ENCODE measurements around the gene EREG. TPM values are rescaled to one million over a fixed set of nuclear protein-coding genes. Genes with fewer than 3 reads are reported as not detected.

The EREG gene
- polyA plus RNA-seq, 1 of the 3 experiments (the other 2 are of a cell fraction) = not detected

- H3K9ac ChIP-seq = no peak overlapping the region
- no peak overlapping the region for H2AFZ ChIP-seq (ENCODE audit: low read depth)
- no peaks in the 10 kb centered on the region for H3K79me2 ChIP-seq (ENCODE audit: insufficient read depth)
- WGBS (ENCODE audit: low lambda C conversion rate) = 4% methylated on average over 2 of the region's 2 CpGs
- no peaks in the 10 kb centered on the region for H3K36me3 ChIP-seq (replicated peaks in 1 of 2; ENCODE audit: control insufficient read depth in 1 of 2, insufficient read depth in 2 of 2, low read length in 1 of 2)
- ChIA-PET POLR2A (no interaction called here), CTCF (no interaction called here)
- no peaks in the 10 kb centered on the region for H4K20me1 ChIP-seq (ENCODE audit: insufficient read depth)
- H3K9me3 ChIP-seq = no peaks in the 10 kb centered on the region
- DNase-seq = no peak
- peaks cover 19% of the 10 kb centered on the region for H3K27me3 ChIP-seq (ENCODE audit: insufficient read depth)
- no peaks in the 10 kb centered on the region for H3K9me2 ChIP-seq
- no peak overlapping the region for H3K4me2 ChIP-seq
- H3K4me1 ChIP-seq (ENCODE audit: control insufficient read depth in 1 of 2, insufficient read depth in 2 of 2, low read depth in 1 of 2, low read length in 1 of 2) = no peaks in the 10 kb centered on the region; a peak in 1 of 4 replicates
- no peaks in the 10 kb centered on the region for H3F3A ChIP-seq (replicated peaks; ENCODE audit: insufficient read depth)
- H3K4me3 ChIP-seq (ENCODE audit: low read depth in 2 of 2, low read length in 1 of 2) = no peak overlapping the region
- no peak overlapping the region for H3K27ac ChIP-seq (ENCODE audit: low read depth in 2 of 2, low read length in 1 of 2)
- TF ChIP-seq RAD21 (IDR thresholded peaks at IDR 0.05; ENCODE audit: low read length) (no peak), SIN3A (IDR thresholded peaks at IDR 0.05; ENCODE audit: borderline replicate concordance, low read depth, low read length) (no peak), FOXM1 (IDR thresholded peaks at IDR 0.05; ENCODE audit: low read depth) (no peak), SMC3 (IDR thresholded peaks at IDR 0.05; ENCODE audit: low read depth, low read length) (no peak), RFX5 (IDR thresholded peaks at IDR 0.05; ENCODE audit: low read length) (no peak), USF1 (IDR thresholded peaks at IDR 0.05; ENCODE audit: borderline replicate concordance, low read depth) (no peak), RCOR1 (IDR thresholded peaks at IDR 0.05; ENCODE audit: low read length) (no peak), JUND (IDR thresholded peaks at IDR 0.05) (no peak), REST (IDR thresholded peaks at IDR 0.05; ENCODE audit: low read depth, low read length) (no peak), ELF1 (IDR thresholded peaks at IDR 0.05) (no peak), TAF1 (IDR thresholded peaks at IDR 0.05; ENCODE audit: borderline replicate concordance, low read depth, low read length) (no peak), EP300 (IDR thresholded peaks at IDR 0.05; ENCODE audit: borderline replicate concordance in 1 of 2, low read depth in 1 of 2, low read length in 1 of 2) (no peak), MXI1 (IDR thresholded peaks at IDR 0.05; ENCODE audit: low read depth, low read length) (no peak), POLR2AphosphoS5 (IDR thresholded peaks at IDR 0.05; ENCODE audit: low read depth, low read length) (no peak), USF2 (IDR thresholded peaks at IDR 0.05; ENCODE audit: borderline replicate concordance, low read depth, low read length) (no peak), RXRA (IDR thresholded peaks at IDR 0.05; ENCODE audit: borderline replicate concordance, low read depth) (no peak), YY1 (IDR thresholded peaks at IDR 0.05; ENCODE audit: low read depth) (no peak)
- TF ChIP-seq, protein P1, sequence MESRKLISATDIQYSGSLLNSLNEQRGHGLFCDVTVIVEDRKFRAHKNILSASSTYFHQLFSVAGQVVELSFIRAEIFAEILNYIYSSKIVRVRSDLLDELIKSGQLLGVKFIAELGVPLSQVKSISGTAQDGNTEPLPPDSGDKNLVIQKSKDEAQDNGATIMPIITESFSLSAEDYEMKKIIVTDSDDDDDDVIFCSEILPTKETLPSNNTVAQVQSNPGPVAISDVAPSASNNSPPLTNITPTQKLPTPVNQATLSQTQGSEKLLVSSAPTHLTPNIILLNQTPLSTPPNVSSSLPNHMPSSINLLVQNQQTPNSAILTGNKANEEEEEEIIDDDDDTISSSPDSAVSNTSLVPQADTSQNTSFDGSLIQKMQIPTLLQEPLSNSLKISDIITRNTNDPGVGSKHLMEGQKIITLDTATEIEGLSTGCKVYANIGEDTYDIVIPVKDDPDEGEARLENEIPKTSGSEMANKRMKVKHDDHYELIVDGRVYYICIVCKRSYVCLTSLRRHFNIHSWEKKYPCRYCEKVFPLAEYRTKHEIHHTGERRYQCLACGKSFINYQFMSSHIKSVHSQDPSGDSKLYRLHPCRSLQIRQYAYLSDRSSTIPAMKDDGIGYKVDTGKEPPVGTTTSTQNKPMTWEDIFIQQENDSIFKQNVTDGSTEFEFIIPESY (IDR thresholded peaks at IDR 0.05; ENCODE audit: borderline replicate concordance, low read depth) = no peak
- TF ChIP-seq, protein P2, sequence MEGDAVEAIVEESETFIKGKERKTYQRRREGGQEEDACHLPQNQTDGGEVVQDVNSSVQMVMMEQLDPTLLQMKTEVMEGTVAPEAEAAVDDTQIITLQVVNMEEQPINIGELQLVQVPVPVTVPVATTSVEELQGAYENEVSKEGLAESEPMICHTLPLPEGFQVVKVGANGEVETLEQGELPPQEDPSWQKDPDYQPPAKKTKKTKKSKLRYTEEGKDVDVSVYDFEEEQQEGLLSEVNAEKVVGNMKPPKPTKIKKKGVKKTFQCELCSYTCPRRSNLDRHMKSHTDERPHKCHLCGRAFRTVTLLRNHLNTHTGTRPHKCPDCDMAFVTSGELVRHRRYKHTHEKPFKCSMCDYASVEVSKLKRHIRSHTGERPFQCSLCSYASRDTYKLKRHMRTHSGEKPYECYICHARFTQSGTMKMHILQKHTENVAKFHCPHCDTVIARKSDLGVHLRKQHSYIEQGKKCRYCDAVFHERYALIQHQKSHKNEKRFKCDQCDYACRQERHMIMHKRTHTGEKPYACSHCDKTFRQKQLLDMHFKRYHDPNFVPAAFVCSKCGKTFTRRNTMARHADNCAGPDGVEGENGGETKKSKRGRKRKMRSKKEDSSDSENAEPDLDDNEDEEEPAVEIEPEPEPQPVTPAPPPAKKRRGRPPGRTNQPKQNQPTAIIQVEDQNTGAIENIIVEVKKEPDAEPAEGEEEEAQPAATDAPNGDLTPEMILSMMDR (IDR thresholded peaks at IDR 0.05) = no peak
These were observed 4.9 kb downstream of the EREG start for GRCh38 chr4:74369855-74370254.
